DND-41 (cell line): Measurements from ENCODE around the gene LRGUK.

Experiments
- ATAC-seq: fragments of 200-7000 bp; cut with Tn5 transposase; 3 replicates; pipeline ENCODE4 v1.9.1; 2021; ENCODE audit warnings: low read depth; ENCODE audit not compliant: insufficient read depth
- DNase-seq: peaks from one replicate; pipeline ENCODE4 v3.0.0-alpha.2; 2020
- H2AFZ ChIP-seq: 2 replicates; pipeline ENCODE4 v1.6.0; 2012; ENCODE audit warnings: low read depth, low read length
- H3K27ac ChIP-seq: 2 replicates; pipeline ENCODE4 v1.5.1; 2012; ENCODE audit warnings: low read length, inconsistent platforms
- H3K27me3 ChIP-seq: fragments of 200-600 bp; sonication (generic); 2 replicates; pipeline ENCODE4 v1.6.0; 2012; ENCODE audit warnings: low read length, mild to moderate bottlenecking, inconsistent platforms; ENCODE audit not compliant: insufficient read depth, poor library complexity
- H3K36me3 ChIP-seq: 2 replicates; pipeline ENCODE4 v1.5.1; 2012; ENCODE audit warnings: low read length, inconsistent platforms; ENCODE audit not compliant: insufficient read depth
- H3K4me1 ChIP-seq: 2 replicates; pipeline ENCODE4 v1.5.1; 2012; ENCODE audit warnings: mild to moderate bottlenecking, low read length; ENCODE audit not compliant: insufficient read depth
- H3K4me2 ChIP-seq: 2 replicates; pipeline ENCODE4 v1.6.0; 2012; ENCODE audit warnings: mild to moderate bottlenecking, moderate library complexity, low read length, inconsistent platforms; ENCODE audit not compliant: insufficient read depth
- H3K4me3 ChIP-seq, 2 experiments: fragments of 200-600 bp in 1 of 2; shearing (Covaris generic) in 1 of 2; 2 replicates each; pipeline ENCODE4 v1.5.1; 2012 to 2016; ENCODE audit warnings: inconsistent platforms in 2 of 2, low read length in 2 of 2, mild to moderate bottlenecking in 2 of 2, low read depth in 1 of 2, moderate library complexity in 1 of 2
- H3K79me2 ChIP-seq: 2 replicates; pipeline ENCODE4 v1.6.0; 2012; ENCODE audit warnings: low read length, inconsistent platforms; ENCODE audit not compliant: insufficient read depth
- H3K9ac ChIP-seq: 2 replicates; pipeline ENCODE4 v1.6.0; 2012; ENCODE audit warnings: low read depth, mild to moderate bottlenecking, inconsistent platforms, low read length, moderate library complexity
- H3K9me3 ChIP-seq: 2 replicates; pipeline ENCODE4 v1.5.1; 2012; ENCODE audit warnings: low read length, moderate library complexity, mild to moderate bottlenecking, inconsistent platforms; ENCODE audit not compliant: insufficient read depth, severe bottlenecking
- H4K20me1 ChIP-seq: 2 replicates; pipeline ENCODE4 v1.6.0; 2012; ENCODE audit warnings: low read length; ENCODE audit not compliant: insufficient read depth
- CTCF ChIP-seq: IDR thresholded peaks from 2 replicates; pipeline ENCODE4 v1.5.1; 2012; ENCODE audit warnings: borderline replicate concordance, low read length, moderate library complexity, mild to moderate bottlenecking; ENCODE audit not compliant: poor library complexity, severe bottlenecking; ENCODE audit errors: extremely low read depth
- EZH2 ChIP-seq: IDR thresholded peaks from 3 replicates; pipeline ENCODE4 v1.6.1; 2012; ENCODE audit warnings: borderline replicate concordance, low read depth, mild to moderate bottlenecking, moderate library complexity, low read length, inconsistent platforms; ENCODE audit not compliant: severe bottlenecking

Gene LRGUK

GRCh38 chr7:134300988-134301387 is 173.8 kb downstream of the LRGUK start:
- no peaks in the 10 kb centered on the region for H3K9me3 ChIP-seq
- peaks cover 74% of the 10 kb centered on the region for H3K36me3 ChIP-seq
- H3K4me2 ChIP-seq: no peak overlapping the region
- no peak for TF ChIP-seq EZH2
- TF ChIP-seq CTCF: no peak
- H3K4me3 ChIP-seq: no peak overlapping the region
- DNase-seq (no peak), ATAC-seq (no peak)
- H4K20me1 ChIP-seq: no peaks in the 10 kb centered on the region
- no peaks in the 10 kb centered on the region for H3K79me2 ChIP-seq
- no peak overlapping the region for H2AFZ ChIP-seq
- no peak overlapping the region for H3K27ac ChIP-seq
- H3K27me3 ChIP-seq: no peaks in the 10 kb centered on the region
- no peaks in the 10 kb centered on the region for H3K4me1 ChIP-seq
- no peak overlapping the region for H3K9ac ChIP-seq

- Histone ChIP-seq H3K36me3 (peaks cover 69% of the 10 kb centered on the region), H3K4me3 (no peak overlapping the region), H3K27ac (no peak overlapping the region), H4K20me1 (no peaks in the 10 kb centered on the region), H3K9me3 (no peaks in the 10 kb centered on the region), H3K27me3 (no peaks in the 10 kb centered on the region), H3K4me2 (no peak overlapping the region), H3K4me1 (no peaks in the 10 kb centered on the region), H2AFZ (no peak overlapping the region), H3K9ac (no peak overlapping the region), H3K79me2 (no peaks in the 10 kb centered on the region)
- ATAC-seq: no peak
- no peak for DNase-seq
- no peak for TF ChIP-seq EZH2
- TF ChIP-seq CTCF: no peak
Measured at GRCh38 chr7:134301592-134301991, 174.5 kb downstream of the LRGUK start.

- Histone ChIP-seq H3K9me3 (no peaks in the 10 kb centered on the region), H3K36me3 (peaks cover 64% of the 10 kb centered on the region), H3K27me3 (no peaks in the 10 kb centered on the region), H2AFZ (no peak overlapping the region), H3K4me1 (no peaks in the 10 kb centered on the region), H3K27ac (no peak overlapping the region), H3K4me2 (no peak overlapping the region), H3K79me2 (no peaks in the 10 kb centered on the region), H4K20me1 (no peaks in the 10 kb centered on the region), H3K4me3 (no peak overlapping the region), H3K9ac (no peak overlapping the region)
- TF ChIP-seq EZH2: no peak
- TF ChIP-seq CTCF: no peak
- no peak for DNase-seq
- ATAC-seq: no peak
Measured at GRCh38 chr7:134302120-134302519, 175.0 kb downstream of the LRGUK start.

- Histone ChIP-seq H3K27me3 (no peaks in the 10 kb centered on the region), H3K27ac (no peak overlapping the region), H3K9me3 (no peaks in the 10 kb centered on the region), H3K79me2 (peaks cover 4% of the 10 kb centered on the region; the same call in 1 of the 2 replicates), H3K9ac (no peak overlapping the region), H4K20me1 (no peaks in the 10 kb centered on the region; the same call in 1 of the 2 replicates), H3K4me3 (no peak overlapping the region), H3K36me3 (peaks cover 29% of the 10 kb centered on the region), H3K4me2 (no peak overlapping the region), H3K4me1 (no peaks in the 10 kb centered on the region), H2AFZ (no peak overlapping the region)
- ATAC-seq (no peak), DNase-seq (no peak)
- TF ChIP-seq EZH2: no peak
Measured at GRCh38 chr7:134307320-134307719, 180.2 kb downstream of the LRGUK start.
